Measurements from ENCODE around the gene MRPL22.
A peak's percentile ranks its signal among the peaks of the same experiment; 100 is the strongest.

GRCh38 chr5:154940772-154941620 lies at the start of gene MRPL22:
- TF ChIP-seq RFX5 (IDR thresholded peaks at IDR 0.05; ENCODE audit: low read length) = no peak
- TF ChIP-seq CTCF (IDR thresholded peaks at IDR 0.05) = no peak
- TF ChIP-seq RCOR1 (IDR thresholded peaks at IDR 0.05; ENCODE audit: low read length) = 0 out of 2 replicates have a peak, but pooled peaks have one; percentile 26
- peak; percentile 96 for TF ChIP-seq POLR2AphosphoS5 (IDR thresholded peaks at IDR 0.05; ENCODE audit: low read depth, low read length)
- TF ChIP-seq RAD21 (IDR thresholded peaks at IDR 0.05; ENCODE audit: low read length) = no peak; the same call in 1 of the 2 replicates
- no peak for TF ChIP-seq EZH2phosphoT487 (IDR thresholded peaks at IDR 0.05; ENCODE audit: borderline replicate concordance, low read depth)
- TF ChIP-seq NRF1 (IDR thresholded peaks at IDR 0.05; ENCODE audit: low read depth, low read length) = peak; percentile 64
- TF ChIP-seq ZBTB33 (IDR thresholded peaks at IDR 0.05; ENCODE audit: borderline replicate concordance, low read depth) = no peak
